WTC11 (cell line): ENCODE measurements around the gene ZDHHC6. TPM values are rescaled to one million over a fixed set of nuclear protein-coding genes. Genes with fewer than 3 reads are reported as not detected.

Experiments used
- ATAC-seq: fragments of 200-7000 bp; cut with Tn5 transposase; 2 replicates; pipeline ENCODE4 v1.10.0; 2021; ENCODE audit warnings: mild to moderate bottlenecking, moderate library complexity
- CTCF ChIA-PET: fragments of 300-600 bp; sonication (Branson Sonifier 250); formaldehyde crosslinking; loops from one replicate; lab custom pipeline; 2021; ENCODE audit warnings: antibody characterized with exemption; lab: Charles Lee
- POLR2A ChIA-PET: fragments of 350-600 bp; sonication (Branson Sonifier 250); formaldehyde crosslinking; loops from one replicate; lab custom pipeline; 2021; ENCODE audit warnings: antibody characterized with exemption; lab: Charles Lee
- DNase-seq: peaks from one replicate; pipeline ENCODE4 v3.0.0; 2021; ENCODE audit warnings: low spot score
- H3K27ac Mint-ChIP-seq: 2 replicates; pipeline ENCODE4 v1.8.0; 2021; ENCODE audit warnings: mixed read lengths
- H3K27me3 Mint-ChIP-seq: 2 replicates; pipeline ENCODE4 v1.8.0; 2021; ENCODE audit warnings: low read depth, mild to moderate bottlenecking, moderate library complexity, mixed read lengths
- H3K36me3 Mint-ChIP-seq: 2 replicates; pipeline ENCODE4 v1.8.0; 2021; ENCODE audit warnings: mixed read lengths
- H3K4me1 Mint-ChIP-seq: 2 replicates; pipeline ENCODE4 v1.8.0; 2022; ENCODE audit warnings: mixed read lengths
- H3K4me3 Mint-ChIP-seq: 2 replicates; pipeline ENCODE4 v1.8.0; 2021; ENCODE audit warnings: mild to moderate bottlenecking, moderate library complexity, mixed read lengths
- H3K9me3 Mint-ChIP-seq: 2 replicates; pipeline ENCODE4 v1.8.0; 2021; ENCODE audit warnings: mixed read lengths
- FOXP1 ChIP-seq: sonication (generic); formaldehyde crosslinking; IDR thresholded peaks from 2 replicates; pipeline ENCODE4 v1.8.0; 2022; ENCODE audit warnings: missing genetic modification reagents, mild to moderate bottlenecking, moderate library complexity, borderline replicate concordance
- GTF2I ChIP-seq: fragments of 250-450 bp; sonication (Bioruptor Pico); conservative IDR thresholded peaks from 2 replicates; pipeline ENCODE4 v1.4.0; 2021; ENCODE audit warnings: mild to moderate bottlenecking
- KAT7 ChIP-seq: sonication (generic); formaldehyde crosslinking; IDR thresholded peaks from 2 replicates; pipeline ENCODE4 v1.8.1; 2023; ENCODE audit warnings: missing genetic modification reagents, mild to moderate bottlenecking, borderline replicate concordance
- NFYB ChIP-seq: sonication (generic); formaldehyde crosslinking; conservative IDR thresholded peaks from 2 replicates; pipeline ENCODE4 v1.8.0; 2022; ENCODE audit warnings: low read depth, missing genetic modification reagents
- NR2C2 ChIP-seq: sonication (generic); formaldehyde crosslinking; IDR thresholded peaks from 2 replicates; pipeline ENCODE4 v1.8.0; 2022; ENCODE audit warnings: mild to moderate bottlenecking, missing genetic modification reagents
- RORB ChIP-seq: fragments of 250-450 bp; sonication (Bioruptor Pico); IDR thresholded peaks from 2 replicates; pipeline ENCODE4 v1.9.0; 2021; ENCODE audit warnings: mild to moderate bottlenecking
- SMAD4 ChIP-seq: sonication (generic); formaldehyde crosslinking; IDR thresholded peaks from 2 replicates; pipeline ENCODE4 v1.8.0; 2022; ENCODE audit warnings: mild to moderate bottlenecking, missing genetic modification reagents
- TCF7 ChIP-seq: sonication (generic); formaldehyde crosslinking; IDR thresholded peaks from 2 replicates; pipeline ENCODE4 v1.8.0; 2022; ENCODE audit warnings: mild to moderate bottlenecking, low read depth, missing genetic modification reagents, moderate library complexity
- ZNF317 ChIP-seq: sonication (generic); formaldehyde crosslinking; IDR thresholded peaks from 2 replicates; pipeline ENCODE4 v1.8.1; 2023; ENCODE audit warnings: low read depth, mild to moderate bottlenecking, moderate library complexity, missing genetic modification reagents, borderline replicate concordance
- total RNA-seq: library from RNA; stranded (reverse); gene quantifications from 3 replicates; pipeline ENCODE4 v1.2.3, GENCODE V29; 2021
- TF ChIP-seq, protein P1 (sequence below): sonication (generic); formaldehyde crosslinking; IDR thresholded peaks from 2 replicates; pipeline ENCODE4 v1.8.1; 2023; ENCODE audit warnings: mild to moderate bottlenecking, missing genetic modification reagents, borderline replicate concordance
- TF ChIP-seq, protein P2 (sequence below): sonication (generic); formaldehyde crosslinking; IDR thresholded peaks from 2 replicates; pipeline ENCODE4 v1.8.1; 2022; ENCODE audit warnings: low read depth, mild to moderate bottlenecking, moderate library complexity, missing genetic modification reagents, borderline replicate concordance
- TF ChIP-seq, protein P3 (sequence below): sonication (generic); formaldehyde crosslinking; IDR thresholded peaks from 2 replicates; pipeline ENCODE4 v1.8.1; 2022; ENCODE audit warnings: low read depth, missing genetic modification reagents, borderline replicate concordance
- TF ChIP-seq, protein P4 (sequence below): fragments of 200-600 bp; IDR thresholded peaks from 2 replicates; pipeline ENCODE4 v1.8.0; 2022; ENCODE audit warnings: antibody characterized with exemption
- TF ChIP-seq, protein P5 (sequence below): fragments of 250-450 bp; sonication (Bioruptor Pico); IDR thresholded peaks from 2 replicates; pipeline ENCODE4 v1.9.0; 2021; ENCODE audit warnings: mild to moderate bottlenecking, borderline replicate concordance
- TF ChIP-seq, protein P6 (sequence below): sonication (generic); formaldehyde crosslinking; conservative IDR thresholded peaks from 2 replicates; pipeline ENCODE4 v1.8.1; 2022; ENCODE audit warnings: mild to moderate bottlenecking, missing genetic modification reagents

The ZDHHC6 gene
- total RNA-seq, 1 experiment from 2014 or later, result 22.1 TPM

DNA sequence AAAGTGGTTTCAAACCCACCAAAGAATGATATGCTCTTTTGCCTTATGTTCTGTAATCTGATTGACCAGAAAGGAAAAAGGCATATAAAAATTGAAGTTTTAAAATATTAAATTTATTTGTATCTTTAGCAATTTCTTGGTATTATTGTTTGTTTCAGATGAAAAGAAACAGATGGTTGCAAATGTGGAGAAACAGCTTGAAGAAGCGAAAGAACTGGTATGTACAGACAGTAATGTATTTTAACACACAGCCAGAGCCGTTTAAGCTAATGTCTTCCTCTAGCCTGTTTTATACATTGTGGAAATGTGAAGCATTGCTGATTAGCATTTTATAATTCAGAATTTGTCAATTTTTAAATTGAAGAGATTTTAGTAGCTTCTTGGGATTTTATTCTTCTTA lies 13.7 kb upstream of the ZDHHC6 start (continued):
- TF ChIP-seq, protein P1, sequence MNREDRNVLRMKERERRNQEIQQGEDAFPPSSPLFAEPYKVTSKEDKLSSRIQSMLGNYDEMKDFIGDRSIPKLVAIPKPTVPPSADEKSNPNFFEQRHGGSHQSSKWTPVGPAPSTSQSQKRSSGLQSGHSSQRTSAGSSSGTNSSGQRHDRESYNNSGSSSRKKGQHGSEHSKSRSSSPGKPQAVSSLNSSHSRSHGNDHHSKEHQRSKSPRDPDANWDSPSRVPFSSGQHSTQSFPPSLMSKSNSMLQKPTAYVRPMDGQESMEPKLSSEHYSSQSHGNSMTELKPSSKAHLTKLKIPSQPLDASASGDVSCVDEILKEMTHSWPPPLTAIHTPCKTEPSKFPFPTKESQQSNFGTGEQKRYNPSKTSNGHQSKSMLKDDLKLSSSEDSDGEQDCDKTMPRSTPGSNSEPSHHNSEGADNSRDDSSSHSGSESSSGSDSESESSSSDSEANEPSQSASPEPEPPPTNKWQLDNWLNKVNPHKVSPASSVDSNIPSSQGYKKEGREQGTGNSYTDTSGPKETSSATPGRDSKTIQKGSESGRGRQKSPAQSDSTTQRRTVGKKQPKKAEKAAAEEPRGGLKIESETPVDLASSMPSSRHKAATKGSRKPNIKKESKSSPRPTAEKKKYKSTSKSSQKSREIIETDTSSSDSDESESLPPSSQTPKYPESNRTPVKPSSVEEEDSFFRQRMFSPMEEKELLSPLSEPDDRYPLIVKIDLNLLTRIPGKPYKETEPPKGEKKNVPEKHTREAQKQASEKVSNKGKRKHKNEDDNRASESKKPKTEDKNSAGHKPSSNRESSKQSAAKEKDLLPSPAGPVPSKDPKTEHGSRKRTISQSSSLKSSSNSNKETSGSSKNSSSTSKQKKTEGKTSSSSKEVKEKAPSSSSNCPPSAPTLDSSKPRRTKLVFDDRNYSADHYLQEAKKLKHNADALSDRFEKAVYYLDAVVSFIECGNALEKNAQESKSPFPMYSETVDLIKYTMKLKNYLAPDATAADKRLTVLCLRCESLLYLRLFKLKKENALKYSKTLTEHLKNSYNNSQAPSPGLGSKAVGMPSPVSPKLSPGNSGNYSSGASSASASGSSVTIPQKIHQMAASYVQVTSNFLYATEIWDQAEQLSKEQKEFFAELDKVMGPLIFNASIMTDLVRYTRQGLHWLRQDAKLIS (CRISPR knock-in tag), result no peak
- TF ChIP-seq, protein P2, sequence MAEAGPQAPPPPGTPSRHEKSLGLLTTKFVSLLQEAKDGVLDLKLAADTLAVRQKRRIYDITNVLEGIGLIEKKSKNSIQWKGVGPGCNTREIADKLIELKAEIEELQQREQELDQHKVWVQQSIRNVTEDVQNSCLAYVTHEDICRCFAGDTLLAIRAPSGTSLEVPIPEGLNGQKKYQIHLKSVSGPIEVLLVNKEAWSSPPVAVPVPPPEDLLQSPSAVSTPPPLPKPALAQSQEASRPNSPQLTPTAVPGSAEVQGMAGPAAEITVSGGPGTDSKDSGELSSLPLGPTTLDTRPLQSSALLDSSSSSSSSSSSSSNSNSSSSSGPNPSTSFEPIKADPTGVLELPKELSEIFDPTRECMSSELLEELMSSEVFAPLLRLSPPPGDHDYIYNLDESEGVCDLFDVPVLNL, result no peak
- TF ChIP-seq RORB (CRISPR knock-in tag), result no peak
- TF ChIP-seq KAT7 (CRISPR knock-in tag), result no peak

DNA sequence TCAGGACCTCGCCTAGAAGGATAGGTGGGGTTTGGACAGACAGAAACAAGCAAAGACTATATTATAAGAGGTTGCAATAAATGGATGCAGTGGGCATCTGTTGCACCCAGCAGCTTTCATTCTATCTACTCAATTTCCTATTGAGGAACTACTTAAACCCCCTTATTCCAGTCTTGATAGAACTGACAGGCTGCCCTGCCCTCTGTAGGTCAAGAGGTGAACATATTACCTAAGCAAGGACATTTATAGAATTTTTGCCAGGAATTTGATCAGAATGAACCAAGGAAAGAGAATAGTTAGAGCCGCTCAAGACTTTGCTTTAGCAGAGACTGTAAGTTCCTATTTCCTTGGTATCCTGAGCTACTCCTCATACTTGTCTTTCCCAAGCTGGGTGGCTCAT lies 9.8 kb upstream of the ZDHHC6 start:
- H3K4me1 Mint-ChIP-seq, result no peaks in the 10 kb centered on the region
- peaks cover 18% of the 10 kb centered on the region for H3K9me3 Mint-ChIP-seq
- DNase-seq (no peak), ATAC-seq (peak; percentile 81)
- no peaks in the 10 kb centered on the region for H3K27me3 Mint-ChIP-seq
- TF ChIP-seq, protein P3, sequence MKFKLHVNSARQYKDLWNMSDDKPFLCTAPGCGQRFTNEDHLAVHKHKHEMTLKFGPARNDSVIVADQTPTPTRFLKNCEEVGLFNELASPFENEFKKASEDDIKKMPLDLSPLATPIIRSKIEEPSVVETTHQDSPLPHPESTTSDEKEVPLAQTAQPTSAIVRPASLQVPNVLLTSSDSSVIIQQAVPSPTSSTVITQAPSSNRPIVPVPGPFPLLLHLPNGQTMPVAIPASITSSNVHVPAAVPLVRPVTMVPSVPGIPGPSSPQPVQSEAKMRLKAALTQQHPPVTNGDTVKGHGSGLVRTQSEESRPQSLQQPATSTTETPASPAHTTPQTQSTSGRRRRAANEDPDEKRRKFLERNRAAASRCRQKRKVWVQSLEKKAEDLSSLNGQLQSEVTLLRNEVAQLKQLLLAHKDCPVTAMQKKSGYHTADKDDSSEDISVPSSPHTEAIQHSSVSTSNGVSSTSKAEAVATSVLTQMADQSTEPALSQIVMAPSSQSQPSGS (CRISPR knock-in tag), result no peak
- no peak overlapping the region for H3K27ac Mint-ChIP-seq
- H3K4me3 Mint-ChIP-seq, result no peak overlapping the region
- peaks cover 14% of the 10 kb centered on the region for H3K36me3 Mint-ChIP-seq
- ChIA-PET CTCF (interaction anchor here (1.1 kb wide), 1 partner anchor 14 kb away, joined by 3 read pairs; no protein-coding TSS in a partner anchor), POLR2A (no interaction called here)

DNA sequence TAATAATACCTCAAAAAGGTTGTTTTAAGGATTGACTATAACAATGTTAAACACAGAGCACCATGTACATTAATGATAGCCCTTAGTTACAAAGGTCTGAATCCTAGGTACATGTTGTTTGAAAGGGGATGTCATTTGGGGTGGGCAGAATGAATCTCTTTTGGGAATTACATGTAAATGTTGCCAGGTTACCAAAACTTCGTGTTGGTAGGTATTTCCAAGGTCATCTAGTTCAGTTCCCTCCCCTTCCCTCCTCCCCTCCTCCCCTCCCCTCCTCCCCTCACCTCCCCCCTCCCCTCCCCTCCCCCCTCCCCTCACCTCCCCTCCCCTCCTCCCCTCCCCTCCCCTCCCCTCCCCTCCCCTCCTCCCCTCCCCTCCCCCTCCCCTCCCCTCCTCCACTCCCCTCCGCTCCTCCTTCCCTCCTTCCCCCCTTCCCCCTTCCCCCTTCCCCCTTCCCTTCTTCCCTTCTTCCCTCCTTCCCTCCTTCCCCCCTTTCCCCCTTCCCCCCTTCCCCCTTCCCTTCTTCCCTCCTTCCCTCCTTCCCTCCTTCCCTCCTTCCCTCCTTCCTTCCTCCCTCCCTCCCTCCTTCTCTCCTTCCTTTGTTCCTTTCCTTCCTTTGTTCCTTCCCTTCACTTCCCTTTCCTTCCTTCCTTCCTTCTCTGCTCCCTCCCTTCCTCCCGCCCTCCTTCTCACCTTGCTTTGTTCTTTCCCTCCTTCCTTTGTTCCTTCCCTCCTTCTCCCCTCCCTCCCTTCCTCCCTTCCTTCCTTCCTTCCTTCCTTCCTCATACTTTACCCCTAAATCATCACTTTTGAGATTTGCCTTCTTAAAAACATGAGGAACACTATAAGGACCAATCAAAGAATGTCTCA lies 8.4 kb upstream of the ZDHHC6 start:
- Mint-ChIP-seq H3K27ac (no peak overlapping the region), H3K4me1 (no peaks in the 10 kb centered on the region), H3K4me3 (no peak overlapping the region), H3K27me3 (no peaks in the 10 kb centered on the region), H3K36me3 (peaks cover 14% of the 10 kb centered on the region), H3K9me3 (peaks cover 18% of the 10 kb centered on the region)
- DNase-seq (no peak), ATAC-seq (no peak)
- ChIA-PET CTCF (interaction anchor here (0.9 to 1.1 kb wide), 2 partner anchors 16 to 17 kb away, joined by 3 to 5 read pairs; no protein-coding TSS in a partner anchor), POLR2A (no interaction called here)
- TF ChIP-seq FOXP1, result no peak
- no peak for TF ChIP-seq NR2C2 (CRISPR knock-in tag)
- TF ChIP-seq TCF7 (CRISPR knock-in tag), result no peak
- no peak for TF ChIP-seq ZNF317 (CRISPR knock-in tag)
- TF ChIP-seq NFYB (CRISPR knock-in tag), result no peak
- TF ChIP-seq, protein P4, sequence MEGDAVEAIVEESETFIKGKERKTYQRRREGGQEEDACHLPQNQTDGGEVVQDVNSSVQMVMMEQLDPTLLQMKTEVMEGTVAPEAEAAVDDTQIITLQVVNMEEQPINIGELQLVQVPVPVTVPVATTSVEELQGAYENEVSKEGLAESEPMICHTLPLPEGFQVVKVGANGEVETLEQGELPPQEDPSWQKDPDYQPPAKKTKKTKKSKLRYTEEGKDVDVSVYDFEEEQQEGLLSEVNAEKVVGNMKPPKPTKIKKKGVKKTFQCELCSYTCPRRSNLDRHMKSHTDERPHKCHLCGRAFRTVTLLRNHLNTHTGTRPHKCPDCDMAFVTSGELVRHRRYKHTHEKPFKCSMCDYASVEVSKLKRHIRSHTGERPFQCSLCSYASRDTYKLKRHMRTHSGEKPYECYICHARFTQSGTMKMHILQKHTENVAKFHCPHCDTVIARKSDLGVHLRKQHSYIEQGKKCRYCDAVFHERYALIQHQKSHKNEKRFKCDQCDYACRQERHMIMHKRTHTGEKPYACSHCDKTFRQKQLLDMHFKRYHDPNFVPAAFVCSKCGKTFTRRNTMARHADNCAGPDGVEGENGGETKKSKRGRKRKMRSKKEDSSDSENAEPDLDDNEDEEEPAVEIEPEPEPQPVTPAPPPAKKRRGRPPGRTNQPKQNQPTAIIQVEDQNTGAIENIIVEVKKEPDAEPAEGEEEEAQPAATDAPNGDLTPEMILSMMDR, result no peak
- TF ChIP-seq, protein P5, sequence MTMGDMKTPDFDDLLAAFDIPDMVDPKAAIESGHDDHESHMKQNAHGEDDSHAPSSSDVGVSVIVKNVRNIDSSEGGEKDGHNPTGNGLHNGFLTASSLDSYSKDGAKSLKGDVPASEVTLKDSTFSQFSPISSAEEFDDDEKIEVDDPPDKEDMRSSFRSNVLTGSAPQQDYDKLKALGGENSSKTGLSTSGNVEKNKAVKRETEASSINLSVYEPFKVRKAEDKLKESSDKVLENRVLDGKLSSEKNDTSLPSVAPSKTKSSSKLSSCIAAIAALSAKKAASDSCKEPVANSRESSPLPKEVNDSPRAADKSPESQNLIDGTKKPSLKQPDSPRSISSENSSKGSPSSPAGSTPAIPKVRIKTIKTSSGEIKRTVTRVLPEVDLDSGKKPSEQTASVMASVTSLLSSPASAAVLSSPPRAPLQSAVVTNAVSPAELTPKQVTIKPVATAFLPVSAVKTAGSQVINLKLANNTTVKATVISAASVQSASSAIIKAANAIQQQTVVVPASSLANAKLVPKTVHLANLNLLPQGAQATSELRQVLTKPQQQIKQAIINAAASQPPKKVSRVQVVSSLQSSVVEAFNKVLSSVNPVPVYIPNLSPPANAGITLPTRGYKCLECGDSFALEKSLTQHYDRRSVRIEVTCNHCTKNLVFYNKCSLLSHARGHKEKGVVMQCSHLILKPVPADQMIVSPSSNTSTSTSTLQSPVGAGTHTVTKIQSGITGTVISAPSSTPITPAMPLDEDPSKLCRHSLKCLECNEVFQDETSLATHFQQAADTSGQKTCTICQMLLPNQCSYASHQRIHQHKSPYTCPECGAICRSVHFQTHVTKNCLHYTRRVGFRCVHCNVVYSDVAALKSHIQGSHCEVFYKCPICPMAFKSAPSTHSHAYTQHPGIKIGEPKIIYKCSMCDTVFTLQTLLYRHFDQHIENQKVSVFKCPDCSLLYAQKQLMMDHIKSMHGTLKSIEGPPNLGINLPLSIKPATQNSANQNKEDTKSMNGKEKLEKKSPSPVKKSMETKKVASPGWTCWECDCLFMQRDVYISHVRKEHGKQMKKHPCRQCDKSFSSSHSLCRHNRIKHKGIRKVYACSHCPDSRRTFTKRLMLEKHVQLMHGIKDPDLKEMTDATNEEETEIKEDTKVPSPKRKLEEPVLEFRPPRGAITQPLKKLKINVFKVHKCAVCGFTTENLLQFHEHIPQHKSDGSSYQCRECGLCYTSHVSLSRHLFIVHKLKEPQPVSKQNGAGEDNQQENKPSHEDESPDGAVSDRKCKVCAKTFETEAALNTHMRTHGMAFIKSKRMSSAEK (CRISPR knock-in tag), result no peak
- TF ChIP-seq, protein P6, sequence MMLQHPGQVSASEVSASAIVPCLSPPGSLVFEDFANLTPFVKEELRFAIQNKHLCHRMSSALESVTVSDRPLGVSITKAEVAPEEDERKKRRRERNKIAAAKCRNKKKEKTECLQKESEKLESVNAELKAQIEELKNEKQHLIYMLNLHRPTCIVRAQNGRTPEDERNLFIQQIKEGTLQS (CRISPR knock-in tag), result no peak
- TF ChIP-seq GTF2I (CRISPR knock-in tag), result no peak
- no peak for TF ChIP-seq SMAD4 (CRISPR knock-in tag)
